ENCODE results near the gene HAPSTR1. TPM values are rescaled to one million over a fixed set of nuclear protein-coding genes. Genes with fewer than 3 reads are reported as not detected.

Gene HAPSTR1
- total and polyA plus RNA-seq, 2 of the 13 experiments (the other 11 are each of a cell fraction or from before 2014, with no cell fraction given): 25.2 to 83.2 TPM

DNA sequence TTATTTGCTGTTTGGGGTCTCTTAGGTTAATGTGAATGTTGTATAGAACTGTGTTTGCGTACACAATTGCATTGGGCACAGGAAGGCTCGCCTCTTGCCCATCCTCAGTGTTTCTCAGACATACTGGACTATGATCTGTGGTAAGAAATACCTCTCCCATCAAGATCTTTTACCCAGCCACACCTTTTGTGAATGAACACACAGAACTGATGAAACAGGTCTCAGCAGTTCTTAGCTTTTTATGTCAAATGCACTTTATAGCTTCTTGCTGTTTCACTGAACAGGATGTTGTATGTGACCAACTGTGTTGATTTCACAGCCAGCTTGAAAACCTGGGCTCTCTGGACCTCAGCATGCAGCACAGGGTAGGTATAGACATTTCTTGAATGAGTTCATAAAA lies 31.5 kb downstream of the HAPSTR1 start:
- H3K79me2 ChIP-seq (ENCODE audit: insufficient read depth, low read length): peaks cover 15% of the 10 kb centered on the region
- H3K4me2 ChIP-seq (ENCODE audit: low read depth, low read length): no peak overlapping the region
- peaks cover 9 to 32% of the 10 kb centered on the region in 2 experiments for H3K36me3 ChIP-seq (replicated peaks in 1 of 2; ENCODE audit: control insufficient read depth in 1 of 2, insufficient read depth in 2 of 2, low read length in 2 of 2)
- H3K9ac ChIP-seq (ENCODE audit: insufficient read depth, low read depth, low read length): no peak overlapping the region
- no peak overlapping the region for H3K27ac ChIP-seq (ENCODE audit: extremely low read length, insufficient read depth, low read length)
- in situ Hi-C loops (cut with HindIII; ENCODE audit: extremely low pct_ligation_motif_present, low pct_unique_long_range_greater_than_20kb) (no loop called here), intact Hi-C loops (cut with micrococcal nuclease; ENCODE audit: unreplicated experiment) (no loop called here)
- ChIA-PET POLR2A (interaction anchor here (0.7 to 2.1 kb wide), 2 partner anchors 10 to 32 kb away, joined by 3 to 9 read pairs; partner anchors contain the start of gene HAPSTR1), CTCF (ENCODE audit: low intra/inter-chr PET ratio, low total read pairs) (no interaction called here)
- FAIRE-seq: no peak
- peaks cover 17% of the 10 kb centered on the region for H3K4me1 ChIP-seq (ENCODE audit: insufficient read depth, low read length)
- TF ChIP-seq ZNF10 (CRISPR knock-in tag; IDR thresholded peaks at IDR 0.05; ENCODE audit: borderline replicate concordance, low read depth): no peak
- TF ChIP-seq, protein P1, sequence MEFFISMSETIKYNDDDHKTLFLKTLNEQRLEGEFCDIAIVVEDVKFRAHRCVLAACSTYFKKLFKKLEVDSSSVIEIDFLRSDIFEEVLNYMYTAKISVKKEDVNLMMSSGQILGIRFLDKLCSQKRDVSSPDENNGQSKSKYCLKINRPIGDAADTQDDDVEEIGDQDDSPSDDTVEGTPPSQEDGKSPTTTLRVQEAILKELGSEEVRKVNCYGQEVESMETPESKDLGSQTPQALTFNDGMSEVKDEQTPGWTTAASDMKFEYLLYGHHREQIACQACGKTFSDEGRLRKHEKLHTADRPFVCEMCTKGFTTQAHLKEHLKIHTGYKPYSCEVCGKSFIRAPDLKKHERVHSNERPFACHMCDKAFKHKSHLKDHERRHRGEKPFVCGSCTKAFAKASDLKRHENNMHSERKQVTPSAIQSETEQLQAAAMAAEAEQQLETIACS (CRISPR knock-in tag; IDR thresholded peaks at IDR 0.05): no peak
- no peak for TF ChIP-seq SNRNP70 (IDR thresholded peaks at IDR 0.05; ENCODE audit: low read depth, low read length)
- TF ChIP-seq ZNF550 (CRISPR knock-in tag; IDR thresholded peaks at IDR 0.05; ENCODE audit: borderline replicate concordance): no peak
- no peak for TF ChIP-seq FOSL1 (CRISPR knock-in tag; IDR thresholded peaks at IDR 0.05; ENCODE audit: borderline replicate concordance)
- no peak for TF ChIP-seq HCFC1 (IDR thresholded peaks at IDR 0.05; ENCODE audit: low read depth, low read length)
- TF ChIP-seq, protein P2, sequence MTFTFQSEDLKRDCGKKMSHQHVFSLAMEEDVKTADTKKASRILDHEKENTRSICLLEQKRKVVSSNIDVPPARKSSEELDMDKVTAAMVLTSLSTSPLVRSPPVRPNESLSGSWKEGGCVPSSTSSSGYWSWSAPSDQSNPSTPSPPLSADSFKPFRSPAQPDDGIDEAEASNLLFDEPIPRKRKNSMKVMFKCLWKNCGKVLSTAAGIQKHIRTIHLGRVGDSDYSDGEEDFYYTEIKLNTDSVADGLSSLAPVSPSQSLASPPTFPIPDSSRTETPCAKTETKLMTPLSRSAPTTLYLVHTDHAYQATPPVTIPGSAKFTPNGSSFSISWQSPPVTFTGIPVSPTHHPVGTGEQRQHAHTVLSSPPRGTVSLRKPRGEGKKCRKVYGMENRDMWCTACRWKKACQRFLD (CRISPR knock-in tag; IDR thresholded peaks at IDR 0.05; ENCODE audit: borderline replicate concordance): no peak
- TF ChIP-seq ZNF761 (CRISPR knock-in tag; conservative IDR thresholded peaks at IDR 0.05): no peak
- TF ChIP-seq ZNF496 (CRISPR knock-in tag; IDR thresholded peaks at IDR 0.05; ENCODE audit: insufficient replicate concordance): no peak
- TF ChIP-seq ESRRA (CRISPR knock-in tag; IDR thresholded peaks at IDR 0.05; ENCODE audit: low read depth): no peak
- TF ChIP-seq ZNF224 (CRISPR knock-in tag; IDR thresholded peaks at IDR 0.05): no peak
- TF ChIP-seq ZNF382 (CRISPR knock-in tag; IDR thresholded peaks at IDR 0.05; ENCODE audit: borderline replicate concordance): no peak
- TF ChIP-seq, protein P3, sequence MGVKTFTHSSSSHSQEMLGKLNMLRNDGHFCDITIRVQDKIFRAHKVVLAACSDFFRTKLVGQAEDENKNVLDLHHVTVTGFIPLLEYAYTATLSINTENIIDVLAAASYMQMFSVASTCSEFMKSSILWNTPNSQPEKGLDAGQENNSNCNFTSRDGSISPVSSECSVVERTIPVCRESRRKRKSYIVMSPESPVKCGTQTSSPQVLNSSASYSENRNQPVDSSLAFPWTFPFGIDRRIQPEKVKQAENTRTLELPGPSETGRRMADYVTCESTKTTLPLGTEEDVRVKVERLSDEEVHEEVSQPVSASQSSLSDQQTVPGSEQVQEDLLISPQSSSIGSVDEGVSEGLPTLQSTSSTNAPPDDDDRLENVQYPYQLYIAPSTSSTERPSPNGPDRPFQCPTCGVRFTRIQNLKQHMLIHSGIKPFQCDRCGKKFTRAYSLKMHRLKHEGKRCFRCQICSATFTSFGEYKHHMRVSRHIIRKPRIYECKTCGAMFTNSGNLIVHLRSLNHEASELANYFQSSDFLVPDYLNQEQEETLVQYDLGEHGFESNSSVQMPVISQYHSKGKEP (CRISPR knock-in tag; IDR thresholded peaks at IDR 0.05): no peak
- TF ChIP-seq ZSCAN30 (CRISPR knock-in tag; IDR thresholded peaks at IDR 0.05): no peak
- no peak for TF ChIP-seq ZNF432 (CRISPR knock-in tag; IDR thresholded peaks at IDR 0.05; ENCODE audit: borderline replicate concordance)
- no peak overlapping the region for H3K4me3 ChIP-seq (replicated peaks in 1 of 3; ENCODE audit: insufficient read depth in 1 of 3, low read depth in 2 of 3, low read length in 3 of 3)
- H3K27me3 ChIP-seq (ENCODE audit: control insufficient read depth in 1 of 2, insufficient read depth in 2 of 2, low read length in 2 of 2): no peaks in the 10 kb centered on the region
- no peak for DNase-seq (ENCODE audit: low spot score)
- H2AFZ ChIP-seq (ENCODE audit: low read length): no peak overlapping the region
- 92% methylated on average over 2 of the region's 2 CpGs for WGBS (ENCODE audit: low lambda C conversion rate)
- ATAC-seq: no peak
- BruUV-seq (replicated peaks): no TSS peak
- no peaks in the 10 kb centered on the region for H3K9me3 ChIP-seq (ENCODE audit: low read length)
- H4K20me1 ChIP-seq (ENCODE audit: insufficient read depth, low read length): no peaks in the 10 kb centered on the region
